NCI-H2081 treated with DMSO at 0.1 percent for 48 hours (cell line): ENCODE results near the gene SPRR2B.
"Not testable (repeated sequence)": the region's sequence is repeated elsewhere in the genome, so short reads cannot be mapped to it uniquely, and the experiment has no call there.

Source experiments
- DNase-seq: peaks from one replicate; lab custom pipeline; 2025; lab: John Stamatoyannopoulos, UW

SPRR2B gene

GRCh38 chr1:153071511-153071910 lies at the start of gene SPRR2B:
Gene SPRR2B, minus strand, starts transcription at chr1:153071611. Its CDS starts 772 bp downstream, at chr1:153070839.
- no peak for DNase-seq

GRCh38 chr1:153120945-153121344 lies 49.5 kb upstream of the SPRR2B start:
- DNase-seq = no peak

GRCh38 chr1:153119491-153119971 lies 48.1 kb upstream of the SPRR2B start:
- DNase-seq = no peak

GRCh38 chr1:153115264-153115663 lies 43.9 kb upstream of the SPRR2B start:
- not testable (repeated sequence) for DNase-seq

GRCh38 chr1:153113416-153113815 lies 42.0 kb upstream of the SPRR2B start, which contains the start of gene SPRR2F:
Gene SPRR2F, minus strand, starts transcription at chr1:153113516. Its CDS starts 783 bp downstream, at chr1:153112733.
- no peak for DNase-seq

GRCh38 chr1:153112454-153112853 lies 41.0 kb upstream of the SPRR2B start:
- DNase-seq = not testable (repeated sequence)

GRCh38 chr1:153100245-153100644 lies 28.8 kb upstream of the SPRR2B start:
- DNase-seq = no peak

- no peak for DNase-seq
Observed at GRCh38 chr1:153099461-153100045, 28.1 kb upstream of the SPRR2B start.

- DNase-seq = no peak
Observed at GRCh38 chr1:153095764-153096163, 24.4 kb upstream of the SPRR2B start.

- DNase-seq = no peak
Observed at GRCh38 chr1:153094426-153094825, 23.0 kb upstream of the SPRR2B start, which contains the start of gene SPRR2E. Gene SPRR2E, minus strand, starts transcription at chr1:153094526. Its CDS starts 775 bp downstream, at chr1:153093751.

- DNase-seq = no peak
Observed at GRCh38 chr1:153087652-153088051, 16.2 kb upstream of the SPRR2B start.

- DNase-seq = no peak
Observed at GRCh38 chr1:153081736-153082135, 10.3 kb upstream of the SPRR2B start.

- DNase-seq = no peak
Observed at GRCh38 chr1:153072806-153073726, 1.7 kb upstream of the SPRR2B start.

- no peak for DNase-seq
Observed at GRCh38 chr1:153070243-153070642, 1.2 kb downstream of the SPRR2B start.

- DNase-seq = no peak
Observed at GRCh38 chr1:153058826-153059784, 12.3 kb downstream of the SPRR2B start.

GRCh38 chr1:153058154-153058553 lies 13.3 kb downstream of the SPRR2B start:
- no peak for DNase-seq

GRCh38 chr1:153057375-153057774 lies 14.0 kb downstream of the SPRR2B start, which contains the start of gene SPRR2A:
Gene SPRR2A, minus strand, starts transcription at chr1:153057512. Its CDS starts 777 bp downstream, at chr1:153056735.
- no peak for DNase-seq

GRCh38 chr1:153056111-153056510 lies 15.3 kb downstream of the SPRR2B start:
- DNase-seq = not testable (repeated sequence)

- no peak for DNase-seq
Observed at GRCh38 chr1:153049211-153049610, 22.2 kb downstream of the SPRR2B start.

- no peak for DNase-seq
Observed at GRCh38 chr1:153040950-153041631, 30.3 kb downstream of the SPRR2B start, which contains the start of gene SPRR2D. Gene SPRR2D, minus strand, starts transcription at chr1:153041120. Its CDS starts 774 bp downstream, at chr1:153040346.

- DNase-seq = no peak
Observed at GRCh38 chr1:153035211-153035610, 36.2 kb downstream of the SPRR2B start.
